ENCODE results near the gene ACTL8. TPM values are rescaled to one million over a fixed set of nuclear protein-coding genes. Genes with fewer than 3 reads are reported as not detected.

The ACTL8 gene
- total and polyA plus RNA-seq, 2 experiments from 2014 or later: 0.38 to 0.71 TPM

DNA sequence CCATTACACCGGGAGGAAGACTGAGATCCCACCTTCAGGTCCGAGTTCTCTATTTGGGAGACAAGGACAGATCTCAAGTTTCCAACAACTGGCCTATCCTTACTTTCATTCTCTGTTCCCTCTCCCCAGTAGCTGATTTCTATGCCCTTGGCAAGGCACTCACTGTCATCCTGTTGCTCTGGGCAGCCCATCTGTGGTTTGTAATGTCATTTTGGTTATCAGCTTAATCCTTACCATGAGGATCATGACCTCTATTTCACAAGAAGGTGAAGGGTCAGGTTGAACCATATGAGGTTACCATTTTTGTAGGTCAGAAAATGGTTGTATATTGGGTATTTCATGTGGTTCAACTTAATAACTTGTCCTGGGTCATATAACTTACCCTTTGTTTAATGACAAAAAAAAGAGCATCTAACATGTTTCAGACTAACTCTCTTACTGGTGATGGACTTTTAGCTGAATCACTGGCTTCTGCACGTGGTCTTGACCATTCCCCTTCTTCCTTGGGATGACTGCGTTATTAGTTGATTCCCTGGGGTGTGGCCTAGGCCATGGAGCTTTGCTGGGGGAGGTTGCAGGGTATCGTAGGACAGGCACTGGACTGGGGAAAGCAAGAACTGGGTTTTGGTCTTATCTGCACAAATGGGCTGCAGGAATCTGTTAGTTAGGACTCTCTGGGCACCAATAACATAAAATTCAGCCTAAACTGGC, 120.2 kb downstream of the ACTL8 start:
- Mint-ChIP-seq H3K27ac (no peak overlapping the region), H3K36me3 (ENCODE audit: low read depth) (no peaks in the 10 kb centered on the region; the same call in 2 of the 3 replicates), H3K9me3 (no peaks in the 10 kb centered on the region; the same call in 2 of the 3 replicates), H3K4me3 (no peak overlapping the region), H3K4me1 (peaks cover 8% of the 10 kb centered on the region), H3K27me3 (ENCODE audit: insufficient read depth, low read depth, poor library complexity) (peaks cover 6% of the 10 kb centered on the region)
- DNase-seq (ENCODE audit: low spot score) (no peak), ATAC-seq (no peak)
- no peaks in the 10 kb centered on the region for H3F3A ChIP-seq (replicated peaks; ENCODE audit: low read depth)
- H3K4me1 ChIP-seq (ENCODE audit: insufficient read depth): peaks cover 9% of the 10 kb centered on the region
- TF ChIP-seq ZNF114 (CRISPR knock-in tag; IDR thresholded peaks at IDR 0.05) (no peak), EZH2 (IDR thresholded peaks at IDR 0.05; ENCODE audit: low read depth, unreplicated experiment) (no peak), CREB1 (CRISPR knock-in tag; IDR thresholded peaks at IDR 0.05; ENCODE audit: low read depth) (no peak), NANOG (IDR thresholded peaks at IDR 0.05; ENCODE audit: borderline replicate concordance) (no peak), ZNF331 (CRISPR knock-in tag; IDR thresholded peaks at IDR 0.05; ENCODE audit: low read depth) (no peak), STAT1 (IDR thresholded peaks at IDR 0.05; ENCODE audit: unreplicated experiment) (no peak), POLR2AphosphoS5 (IDR thresholded peaks at IDR 0.05; ENCODE audit: low read depth) (no peak)
- TF ChIP-seq, protein P1, sequence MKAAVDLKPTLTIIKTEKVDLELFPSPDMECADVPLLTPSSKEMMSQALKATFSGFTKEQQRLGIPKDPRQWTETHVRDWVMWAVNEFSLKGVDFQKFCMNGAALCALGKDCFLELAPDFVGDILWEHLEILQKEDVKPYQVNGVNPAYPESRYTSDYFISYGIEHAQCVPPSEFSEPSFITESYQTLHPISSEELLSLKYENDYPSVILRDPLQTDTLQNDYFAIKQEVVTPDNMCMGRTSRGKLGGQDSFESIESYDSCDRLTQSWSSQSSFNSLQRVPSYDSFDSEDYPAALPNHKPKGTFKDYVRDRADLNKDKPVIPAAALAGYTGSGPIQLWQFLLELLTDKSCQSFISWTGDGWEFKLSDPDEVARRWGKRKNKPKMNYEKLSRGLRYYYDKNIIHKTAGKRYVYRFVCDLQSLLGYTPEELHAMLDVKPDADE (IDR thresholded peaks at IDR 0.05): no peak
- TF ChIP-seq, protein P2, sequence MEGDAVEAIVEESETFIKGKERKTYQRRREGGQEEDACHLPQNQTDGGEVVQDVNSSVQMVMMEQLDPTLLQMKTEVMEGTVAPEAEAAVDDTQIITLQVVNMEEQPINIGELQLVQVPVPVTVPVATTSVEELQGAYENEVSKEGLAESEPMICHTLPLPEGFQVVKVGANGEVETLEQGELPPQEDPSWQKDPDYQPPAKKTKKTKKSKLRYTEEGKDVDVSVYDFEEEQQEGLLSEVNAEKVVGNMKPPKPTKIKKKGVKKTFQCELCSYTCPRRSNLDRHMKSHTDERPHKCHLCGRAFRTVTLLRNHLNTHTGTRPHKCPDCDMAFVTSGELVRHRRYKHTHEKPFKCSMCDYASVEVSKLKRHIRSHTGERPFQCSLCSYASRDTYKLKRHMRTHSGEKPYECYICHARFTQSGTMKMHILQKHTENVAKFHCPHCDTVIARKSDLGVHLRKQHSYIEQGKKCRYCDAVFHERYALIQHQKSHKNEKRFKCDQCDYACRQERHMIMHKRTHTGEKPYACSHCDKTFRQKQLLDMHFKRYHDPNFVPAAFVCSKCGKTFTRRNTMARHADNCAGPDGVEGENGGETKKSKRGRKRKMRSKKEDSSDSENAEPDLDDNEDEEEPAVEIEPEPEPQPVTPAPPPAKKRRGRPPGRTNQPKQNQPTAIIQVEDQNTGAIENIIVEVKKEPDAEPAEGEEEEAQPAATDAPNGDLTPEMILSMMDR (conservative IDR thresholded peaks at IDR 0.05; ENCODE audit: low read depth in 2 of 2): no peak
- TF ChIP-seq, protein P3, sequence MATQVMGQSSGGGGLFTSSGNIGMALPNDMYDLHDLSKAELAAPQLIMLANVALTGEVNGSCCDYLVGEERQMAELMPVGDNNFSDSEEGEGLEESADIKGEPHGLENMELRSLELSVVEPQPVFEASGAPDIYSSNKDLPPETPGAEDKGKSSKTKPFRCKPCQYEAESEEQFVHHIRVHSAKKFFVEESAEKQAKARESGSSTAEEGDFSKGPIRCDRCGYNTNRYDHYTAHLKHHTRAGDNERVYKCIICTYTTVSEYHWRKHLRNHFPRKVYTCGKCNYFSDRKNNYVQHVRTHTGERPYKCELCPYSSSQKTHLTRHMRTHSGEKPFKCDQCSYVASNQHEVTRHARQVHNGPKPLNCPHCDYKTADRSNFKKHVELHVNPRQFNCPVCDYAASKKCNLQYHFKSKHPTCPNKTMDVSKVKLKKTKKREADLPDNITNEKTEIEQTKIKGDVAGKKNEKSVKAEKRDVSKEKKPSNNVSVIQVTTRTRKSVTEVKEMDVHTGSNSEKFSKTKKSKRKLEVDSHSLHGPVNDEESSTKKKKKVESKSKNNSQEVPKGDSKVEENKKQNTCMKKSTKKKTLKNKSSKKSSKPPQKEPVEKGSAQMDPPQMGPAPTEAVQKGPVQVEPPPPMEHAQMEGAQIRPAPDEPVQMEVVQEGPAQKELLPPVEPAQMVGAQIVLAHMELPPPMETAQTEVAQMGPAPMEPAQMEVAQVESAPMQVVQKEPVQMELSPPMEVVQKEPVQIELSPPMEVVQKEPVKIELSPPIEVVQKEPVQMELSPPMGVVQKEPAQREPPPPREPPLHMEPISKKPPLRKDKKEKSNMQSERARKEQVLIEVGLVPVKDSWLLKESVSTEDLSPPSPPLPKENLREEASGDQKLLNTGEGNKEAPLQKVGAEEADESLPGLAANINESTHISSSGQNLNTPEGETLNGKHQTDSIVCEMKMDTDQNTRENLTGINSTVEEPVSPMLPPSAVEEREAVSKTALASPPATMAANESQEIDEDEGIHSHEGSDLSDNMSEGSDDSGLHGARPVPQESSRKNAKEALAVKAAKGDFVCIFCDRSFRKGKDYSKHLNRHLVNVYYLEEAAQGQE (IDR thresholded peaks at IDR 0.05; ENCODE audit: unreplicated experiment): no peak
- TF ChIP-seq, protein P4, sequence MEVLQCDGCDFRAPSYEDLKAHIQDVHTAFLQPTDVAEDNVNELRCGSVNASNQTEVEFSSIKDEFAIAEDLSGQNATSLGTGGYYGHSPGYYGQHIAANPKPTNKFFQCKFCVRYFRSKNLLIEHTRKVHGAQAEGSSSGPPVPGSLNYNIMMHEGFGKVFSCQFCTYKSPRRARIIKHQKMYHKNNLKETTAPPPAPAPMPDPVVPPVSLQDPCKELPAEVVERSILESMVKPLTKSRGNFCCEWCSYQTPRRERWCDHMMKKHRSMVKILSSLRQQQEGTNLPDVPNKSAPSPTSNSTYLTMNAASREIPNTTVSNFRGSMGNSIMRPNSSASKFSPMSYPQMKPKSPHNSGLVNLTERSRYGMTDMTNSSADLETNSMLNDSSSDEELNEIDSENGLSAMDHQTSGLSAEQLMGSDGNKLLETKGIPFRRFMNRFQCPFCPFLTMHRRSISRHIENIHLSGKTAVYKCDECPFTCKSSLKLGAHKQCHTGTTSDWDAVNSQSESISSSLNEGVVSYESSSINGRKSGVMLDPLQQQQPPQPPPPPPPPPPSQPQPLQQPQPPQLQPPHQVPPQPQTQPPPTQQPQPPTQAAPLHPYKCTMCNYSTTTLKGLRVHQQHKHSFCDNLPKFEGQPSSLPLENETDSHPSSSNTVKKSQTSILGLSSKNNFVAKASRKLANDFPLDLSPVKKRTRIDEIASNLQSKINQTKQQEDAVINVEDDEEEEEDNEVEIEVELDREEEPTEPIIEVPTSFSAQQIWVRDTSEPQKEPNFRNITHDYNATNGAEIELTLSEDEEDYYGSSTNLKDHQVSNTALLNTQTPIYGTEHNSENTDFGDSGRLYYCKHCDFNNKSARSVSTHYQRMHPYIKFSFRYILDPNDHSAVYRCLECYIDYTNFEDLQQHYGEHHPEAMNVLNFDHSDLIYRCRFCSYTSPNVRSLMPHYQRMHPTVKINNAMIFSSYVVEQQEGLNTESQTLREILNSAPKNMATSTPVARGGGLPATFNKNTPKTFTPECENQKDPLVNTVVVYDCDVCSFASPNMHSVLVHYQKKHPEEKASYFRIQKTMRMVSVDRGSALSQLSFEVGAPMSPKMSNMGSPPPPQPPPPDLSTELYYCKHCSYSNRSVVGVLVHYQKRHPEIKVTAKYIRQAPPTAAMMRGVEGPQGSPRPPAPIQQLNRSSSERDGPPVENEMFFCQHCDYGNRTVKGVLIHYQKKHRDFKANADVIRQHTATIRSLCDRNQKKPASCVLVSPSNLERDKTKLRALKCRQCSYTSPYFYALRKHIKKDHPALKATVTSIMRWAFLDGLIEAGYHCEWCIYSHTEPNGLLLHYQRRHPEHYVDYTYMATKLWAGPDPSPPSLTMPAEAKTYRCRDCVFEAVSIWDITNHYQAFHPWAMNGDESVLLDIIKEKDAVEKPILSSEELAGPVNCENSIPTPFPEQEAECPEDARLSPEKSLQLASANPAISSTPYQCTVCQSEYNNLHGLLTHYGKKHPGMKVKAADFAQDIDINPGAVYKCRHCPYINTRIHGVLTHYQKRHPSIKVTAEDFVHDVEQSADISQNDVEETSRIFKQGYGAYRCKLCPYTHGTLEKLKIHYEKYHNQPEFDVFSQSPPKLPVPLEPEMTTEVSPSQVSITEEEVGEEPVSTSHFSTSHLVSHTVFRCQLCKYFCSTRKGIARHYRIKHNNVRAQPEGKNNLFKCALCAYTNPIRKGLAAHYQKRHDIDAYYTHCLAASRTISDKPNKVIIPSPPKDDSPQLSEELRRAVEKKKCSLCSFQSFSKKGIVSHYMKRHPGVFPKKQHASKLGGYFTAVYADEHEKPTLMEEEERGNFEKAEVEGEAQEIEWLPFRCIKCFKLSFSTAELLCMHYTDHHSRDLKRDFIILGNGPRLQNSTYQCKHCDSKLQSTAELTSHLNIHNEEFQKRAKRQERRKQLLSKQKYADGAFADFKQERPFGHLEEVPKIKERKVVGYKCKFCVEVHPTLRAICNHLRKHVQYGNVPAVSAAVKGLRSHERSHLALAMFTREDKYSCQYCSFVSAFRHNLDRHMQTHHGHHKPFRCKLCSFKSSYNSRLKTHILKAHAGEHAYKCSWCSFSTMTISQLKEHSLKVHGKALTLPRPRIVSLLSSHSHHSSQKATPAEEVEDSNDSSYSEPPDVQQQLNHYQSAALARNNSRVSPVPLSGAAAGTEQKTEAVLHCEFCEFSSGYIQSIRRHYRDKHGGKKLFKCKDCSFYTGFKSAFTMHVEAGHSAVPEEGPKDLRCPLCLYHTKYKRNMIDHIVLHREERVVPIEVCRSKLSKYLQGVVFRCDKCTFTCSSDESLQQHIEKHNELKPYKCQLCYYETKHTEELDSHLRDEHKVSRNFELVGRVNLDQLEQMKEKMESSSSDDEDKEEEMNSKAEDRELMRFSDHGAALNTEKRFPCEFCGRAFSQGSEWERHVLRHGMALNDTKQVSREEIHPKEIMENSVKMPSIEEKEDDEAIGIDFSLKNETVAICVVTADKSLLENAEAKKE (CRISPR knock-in tag; IDR thresholded peaks at IDR 0.05): no peak
- H3K36me3 ChIP-seq (ENCODE audit: insufficient read depth): no peaks in the 10 kb centered on the region
- H3K79me2 ChIP-seq (replicated peaks; ENCODE audit: insufficient read depth): no peaks in the 10 kb centered on the region
- H3K9me2 ChIP-seq (ENCODE audit: insufficient read depth): 0 out of 2 replicates have a peak, but pooled peaks cover 4% of the 10 kb centered on the region
- no peak overlapping the region for H3K27ac ChIP-seq (ENCODE audit: low read depth)
- no peaks in the 10 kb centered on the region for H3K27me3 ChIP-seq (ENCODE audit: insufficient read depth)
- H3K4me2 ChIP-seq: no peak overlapping the region
- no peaks in the 10 kb centered on the region; the same call in 1 of the 2 replicates for H4K20me1 ChIP-seq (replicated peaks; ENCODE audit: insufficient read depth)
- no peak overlapping the region for H3K4me3 ChIP-seq
- H2AFZ ChIP-seq: peak overlapping the region; percentile 94
